Measurements from ENCODE around the gene SLC10A3.

The SLC10A3 gene

GRCh38 chrX:154462396-154462795 lies 28.0 kb downstream of the SLC10A3 start:
- no peak for TF ChIP-seq CTCF (IDR thresholded peaks at IDR 0.05)
- H3K27ac ChIP-seq = no peak overlapping the region

GRCh38 chrX:154460326-154460725 lies 30.1 kb downstream of the SLC10A3 start:
- TF ChIP-seq CTCF (IDR thresholded peaks at IDR 0.05) = no peak
- H3K4me3 ChIP-seq = peak overlapping the region; percentile 81
- DNase-seq (ENCODE audit: low spot score) = no peak

More at GRCh38 chrX:154462396-154462795, 28.0 kb downstream of the SLC10A3 start:
- no peak for DNase-seq (ENCODE audit: low spot score)
- no peak overlapping the region for H3K4me3 ChIP-seq

GRCh38 chrX:154459832-154460231 lies 30.6 kb downstream of the SLC10A3 start:
- DNase-seq (ENCODE audit: low spot score) = no peak
- Histone ChIP-seq H3K27ac (peak overlapping the region in 1 of 2 donors; percentile 86), H3K4me3 (peak overlapping the region; percentile 81)
- no peak for TF ChIP-seq CTCF (IDR thresholded peaks at IDR 0.05)

More at GRCh38 chrX:154460326-154460725, 30.1 kb downstream of the SLC10A3 start:
- H3K27ac ChIP-seq = peak overlapping the region in 1 of 2 donors; percentile 86

GRCh38 chrX:154458954-154459778 lies 31.3 kb downstream of the SLC10A3 start:
- H3K4me3 ChIP-seq = peak overlapping the region; percentile 81
- H3K27ac ChIP-seq = peak overlapping the region; percentile 13 to 86
- DNase-seq (ENCODE audit: low spot score) = no peak
- no peak for TF ChIP-seq CTCF (IDR thresholded peaks at IDR 0.05)

- peak within 1 kb of the TSS; percentile 81 for H3K4me3 ChIP-seq
- TF ChIP-seq CTCF (IDR thresholded peaks at IDR 0.05) = no peak
- H3K27ac ChIP-seq = peak within 1 kb of the TSS; percentile 13 to 86
- no peak for DNase-seq (ENCODE audit: low spot score)
Measured at GRCh38 chrX:154458116-154458953, 32.1 kb downstream of the SLC10A3 start, which contains the start of gene PLXNA3. Gene PLXNA3 (plus strand): TSS chrX:154458281. CDS start chrX:154460184, 1,903 bp downstream.

- Histone ChIP-seq H3K27ac (peak overlapping the region; percentile 13 to 86), H3K4me3 (peak overlapping the region; percentile 81)
- no peak for TF ChIP-seq CTCF (IDR thresholded peaks at IDR 0.05)
- DNase-seq (ENCODE audit: low spot score) = no peak
Measured at GRCh38 chrX:154457491-154458115, 32.8 kb downstream of the SLC10A3 start.

All from coronary artery (tissue), 2 donors.